Measurements from ENCODE around the gene COX5A.

- TF ChIP-seq CTCF (IDR thresholded peaks at IDR 0.05), result no peak
- TF ChIP-seq POLR2A (IDR thresholded peaks at IDR 0.05), result no peak
These were observed 31.8 kb downstream of the COX5A start for GRCh38 chr15:74906067-74906449.

Measured in testis (tissue), 2 donors.